Measurements from ENCODE around the gene NFYA.
A peak's percentile ranks its signal among the peaks of the same experiment; 100 is the strongest.

The NFYA gene

DNA sequence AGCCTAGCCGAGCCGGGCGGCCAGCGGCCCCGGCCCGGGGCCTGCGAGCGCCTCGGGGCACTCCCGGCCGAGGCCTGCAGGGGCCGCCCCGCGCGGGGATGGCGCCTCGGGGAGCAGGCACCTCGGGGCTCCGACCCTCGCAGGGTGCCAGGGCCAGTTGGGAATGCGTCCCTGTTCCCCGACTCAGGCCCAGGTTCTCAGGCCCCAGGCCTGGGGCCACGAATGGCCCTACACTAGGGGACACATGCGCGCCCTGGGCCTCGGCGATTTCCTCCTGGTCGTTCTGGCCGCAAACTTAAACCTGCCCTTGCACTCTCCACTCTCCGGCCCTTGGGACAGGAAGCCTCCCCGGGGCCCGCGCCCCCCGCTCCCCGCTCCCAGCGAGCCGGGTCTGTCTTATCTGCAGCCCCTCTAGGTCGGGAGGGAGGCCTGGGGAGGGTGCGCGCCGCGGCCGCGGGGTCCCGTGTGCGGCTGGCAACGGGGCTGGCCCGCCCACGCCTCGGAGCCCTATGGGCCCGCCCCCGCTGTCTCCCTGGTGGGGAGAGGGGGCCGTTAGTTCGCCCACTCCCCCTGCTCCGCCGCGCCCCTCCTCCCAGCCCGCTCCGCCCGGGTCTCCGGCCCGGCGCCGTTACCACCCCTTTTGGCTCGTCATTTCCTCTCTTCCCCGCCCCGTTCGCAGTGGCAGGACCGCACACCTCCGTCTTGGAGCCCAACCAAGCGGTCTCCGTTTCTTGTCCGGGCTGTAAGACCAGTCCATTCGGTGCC is 611 bp downstream of the NFYA start:
- peak in 52 of 56 donors; percentile 17 to 80 (median 57) for DNase-seq

DNA sequence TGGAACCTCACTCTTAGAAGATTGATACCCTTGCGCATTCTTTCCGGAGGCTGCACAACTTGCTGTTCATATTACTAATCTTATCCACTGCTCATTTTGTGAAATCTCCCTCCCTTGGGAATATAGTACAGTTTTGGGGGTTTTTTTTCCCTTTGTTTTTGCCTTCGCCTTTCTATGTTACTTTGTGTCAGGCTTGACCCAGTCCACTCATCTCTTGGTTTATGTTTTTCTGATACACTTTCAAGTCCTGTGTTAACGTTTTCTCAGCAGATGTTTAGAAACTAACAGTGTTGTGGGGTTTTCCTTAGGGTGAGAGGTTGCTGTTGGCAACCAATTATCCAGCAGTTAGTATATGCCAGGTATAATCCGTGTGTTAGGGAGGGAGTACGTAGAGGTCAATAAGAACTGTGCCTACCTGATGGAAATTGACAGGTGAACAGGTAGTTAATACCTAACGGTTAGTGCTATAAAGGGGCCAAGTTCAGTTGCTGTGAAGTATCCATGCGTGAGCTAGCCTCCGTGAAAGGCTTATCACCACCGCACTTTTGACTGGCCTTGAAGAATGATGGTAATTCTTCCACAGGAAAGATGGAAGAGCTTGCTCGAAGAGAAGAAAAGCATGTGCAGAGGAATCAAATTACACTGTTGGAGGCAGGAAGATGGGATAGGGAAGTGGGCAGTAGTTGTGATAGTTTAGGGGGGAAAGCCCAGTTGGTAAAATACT is 1.4 kb downstream of the NFYA start:
- peak in 1 of 56 donors; percentile 34 for DNase-seq

DNA sequence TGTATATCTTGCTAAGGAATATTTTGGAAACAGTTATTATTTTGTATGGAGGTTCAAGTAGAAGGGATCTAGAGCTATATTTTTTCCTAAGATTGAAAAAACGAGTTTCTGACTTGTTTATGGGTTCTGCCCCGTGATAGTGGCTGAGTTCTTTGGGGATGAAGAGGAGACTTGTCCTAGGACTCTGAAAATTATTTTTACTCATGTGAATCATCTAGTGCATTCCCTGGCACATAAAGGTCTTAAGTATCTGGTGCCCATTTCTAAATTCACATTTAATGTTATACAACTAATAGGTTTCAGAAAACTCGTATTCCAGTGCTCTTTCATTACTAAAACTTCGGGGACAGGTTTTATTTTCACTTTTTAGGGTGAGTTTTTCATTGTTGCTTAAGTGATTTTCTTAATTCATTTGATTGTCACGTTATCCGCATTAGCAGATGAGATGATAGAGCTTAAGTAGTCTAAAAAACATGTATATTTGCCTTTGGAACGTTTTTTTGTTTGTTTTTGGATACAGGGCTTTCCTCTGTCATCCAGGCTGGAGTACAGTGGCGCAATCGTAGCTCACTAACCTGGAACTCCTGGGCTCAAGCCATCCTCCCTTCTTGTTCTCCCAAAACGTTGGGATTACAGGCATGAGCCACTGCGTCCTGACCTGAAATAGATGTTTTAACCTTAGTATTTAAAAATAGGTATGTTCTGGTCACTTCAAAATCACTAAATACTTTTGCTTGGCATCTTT is 2.1 kb downstream of the NFYA start:
- no peak for DNase-seq

DNA sequence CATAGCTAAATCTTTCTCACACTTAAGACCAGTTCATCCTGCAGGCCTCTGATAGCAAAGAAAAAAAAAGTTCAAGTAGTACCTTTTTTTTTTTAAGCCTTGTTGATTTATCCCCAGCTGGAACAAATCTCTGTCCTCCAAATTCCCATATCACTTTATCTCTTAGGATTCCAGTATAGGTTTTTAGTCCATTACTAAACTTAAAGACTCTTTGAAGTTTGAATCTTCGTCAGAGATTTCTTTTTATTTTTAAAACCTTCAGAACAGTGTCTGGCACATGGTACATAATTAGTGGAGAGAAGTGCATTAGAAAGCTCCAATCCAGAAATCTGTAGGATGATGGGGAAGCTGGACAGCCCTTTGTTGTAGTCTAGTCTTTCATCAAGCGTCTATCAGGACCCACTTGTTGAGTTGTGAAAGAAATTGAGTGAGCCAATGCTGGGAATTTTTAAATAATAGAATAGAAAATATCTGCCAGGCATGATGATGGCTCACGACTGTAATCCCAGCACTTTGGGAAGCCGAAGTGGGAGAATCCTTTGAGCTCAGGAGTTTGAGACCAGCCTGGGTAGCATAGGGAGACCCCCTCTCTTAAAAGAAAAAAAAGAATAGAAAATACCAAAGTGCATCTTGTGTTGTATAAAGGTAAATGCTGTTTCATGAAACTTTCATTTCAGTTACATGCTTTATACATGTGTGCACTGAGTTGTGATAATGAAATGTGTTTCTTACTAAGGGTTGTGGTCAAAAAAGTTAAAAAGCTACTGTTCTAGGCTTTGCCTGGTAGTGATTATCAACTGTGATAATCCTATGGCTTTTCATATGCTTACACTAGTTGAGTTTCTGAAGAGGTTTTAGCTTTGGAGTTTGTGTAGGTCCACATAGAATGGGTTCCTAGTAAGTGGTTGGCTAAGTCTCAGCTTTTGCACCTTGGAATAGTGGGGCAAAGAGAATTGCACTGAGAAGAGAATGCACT is 3.2 kb downstream of the NFYA start:
- no peak for DNase-seq

DNA sequence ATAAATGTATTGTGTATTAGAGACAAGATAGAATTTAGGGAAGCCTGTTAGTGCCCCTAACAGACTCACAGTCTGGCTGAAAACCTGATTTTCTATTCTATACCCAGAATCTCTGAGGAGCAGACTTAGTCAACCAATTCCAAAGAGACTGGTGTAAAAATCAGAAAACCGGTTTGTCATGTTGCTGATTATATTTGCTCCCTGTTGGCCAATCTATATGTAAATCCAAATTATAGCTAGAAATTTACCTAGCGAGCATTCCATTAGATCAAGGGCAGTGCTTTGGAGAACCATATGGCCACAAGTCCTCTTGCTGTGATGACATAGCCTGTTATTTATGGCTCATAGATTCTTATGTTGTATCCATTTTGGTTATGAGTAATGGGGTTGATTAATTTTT is 4.8 kb downstream of the NFYA start:
- DNase-seq, result no peak

DNA sequence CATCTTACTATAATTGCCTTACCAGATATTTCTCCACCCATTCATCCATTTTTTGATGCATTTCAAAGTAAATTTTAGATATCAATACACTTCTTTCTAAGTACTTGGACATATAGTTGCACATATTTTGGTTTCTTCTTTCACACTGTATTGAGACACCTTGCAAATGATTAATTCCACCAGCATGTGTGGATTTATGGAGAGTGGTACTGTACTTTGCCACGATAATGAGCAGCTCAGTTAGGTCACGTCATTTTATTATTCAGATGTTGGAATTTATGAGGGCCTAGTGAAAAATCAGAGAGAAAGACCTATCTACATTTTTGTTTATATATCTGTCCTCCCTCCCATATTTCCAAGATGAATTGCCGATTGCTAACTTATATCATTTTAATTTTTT is 5.3 kb downstream of the NFYA start:
- no peak for DNase-seq

DNA sequence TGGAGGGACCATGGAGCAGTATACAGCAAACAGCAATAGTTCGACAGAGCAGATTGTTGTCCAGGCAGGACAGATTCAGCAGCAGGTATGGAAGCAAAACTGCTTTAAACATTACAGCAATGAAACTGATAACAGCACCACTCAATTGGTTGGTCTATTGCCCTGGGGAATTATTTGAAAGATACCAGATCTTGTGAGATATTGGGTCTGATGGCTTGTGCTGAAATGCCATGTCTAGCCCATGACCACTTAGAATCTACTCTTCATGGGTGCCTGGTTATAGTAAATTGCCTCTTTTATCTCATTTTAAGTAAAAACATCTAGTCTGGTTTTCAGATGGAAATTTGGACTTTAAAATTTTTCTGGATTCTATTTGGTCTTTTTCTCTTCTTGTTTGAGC is 6.3 kb downstream of the NFYA start:
- DNase-seq, result no peak

DNA sequence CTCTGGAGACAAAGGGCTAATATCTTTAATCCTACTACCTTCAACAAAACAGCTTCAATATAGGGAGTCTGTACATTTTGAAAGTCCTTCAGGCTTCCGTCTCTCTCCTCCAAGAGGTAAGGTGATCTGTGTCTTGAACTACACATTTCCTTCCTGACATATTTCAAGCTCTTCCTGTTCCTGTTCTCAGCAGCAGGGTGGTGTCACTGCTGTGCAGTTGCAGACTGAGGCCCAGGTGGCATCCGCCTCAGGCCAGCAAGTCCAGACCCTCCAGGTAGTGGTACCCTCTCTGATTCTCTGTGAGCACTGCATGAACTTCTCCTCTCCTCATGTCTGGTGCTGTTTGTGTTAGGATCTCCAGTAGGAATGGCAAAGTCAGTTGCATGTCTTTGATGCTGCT is 7.8 kb downstream of the NFYA start:
- no peak for DNase-seq

DNA sequence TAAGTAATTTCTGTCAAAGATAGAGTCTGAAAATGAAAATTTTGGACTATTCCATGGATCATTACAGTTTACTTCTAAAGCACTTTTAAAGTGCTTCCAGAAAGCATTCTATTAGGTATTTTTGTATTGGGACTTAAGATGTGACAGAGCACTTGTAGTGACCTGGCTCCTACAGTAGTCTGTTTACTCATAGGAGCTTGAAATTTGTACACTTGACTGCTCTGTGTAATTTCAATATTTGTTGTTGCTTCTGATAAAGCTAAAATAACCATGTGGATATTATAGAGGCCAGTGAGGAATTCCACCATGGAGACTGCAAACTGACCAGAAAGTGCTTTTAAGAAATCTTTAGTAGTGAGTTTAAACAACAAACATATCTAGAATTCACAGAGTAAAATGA is 10.3 kb downstream of the NFYA start:
- DNase-seq, result no peak

DNA sequence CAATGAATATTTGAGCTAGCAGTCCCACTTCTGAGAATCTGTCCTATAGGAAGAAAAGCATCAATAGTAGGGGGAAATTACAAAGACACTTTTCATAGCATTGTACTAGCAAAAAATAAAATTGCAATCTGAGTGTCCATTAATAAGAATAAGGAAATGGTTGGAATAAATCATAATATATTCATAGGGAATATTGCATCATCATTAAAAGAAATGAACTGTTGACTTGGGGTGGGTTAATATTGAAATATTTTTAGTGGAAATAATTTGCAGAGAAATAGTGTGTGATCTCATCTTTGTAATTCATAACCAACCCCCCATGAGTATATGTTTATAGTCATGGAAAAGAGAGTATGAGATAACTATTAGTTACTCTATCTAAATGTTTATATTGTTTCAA is 12.4 kb downstream of the NFYA start:
- DNase-seq, result no peak

DNA sequence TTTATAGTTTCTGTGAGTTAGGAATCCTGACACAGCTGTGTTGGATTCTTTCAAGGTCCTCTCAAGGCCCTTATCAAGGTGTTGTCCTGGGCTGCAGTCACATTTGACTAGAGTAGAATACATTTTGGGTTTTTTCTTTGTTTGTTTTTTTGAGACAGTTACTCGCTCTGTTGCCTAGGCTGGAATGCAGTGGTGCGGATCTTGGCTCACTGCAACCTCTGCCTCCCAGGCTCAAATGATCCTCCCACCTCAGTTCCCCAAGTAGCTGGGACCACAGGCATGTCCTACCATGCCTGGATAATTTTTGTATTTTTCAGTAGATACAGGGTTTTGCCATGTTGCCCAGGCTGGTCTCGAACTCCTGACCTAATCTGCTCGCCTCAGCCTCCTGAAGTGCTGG is 15.7 kb downstream of the NFYA start:
- DNase-seq, result no peak

DNA sequence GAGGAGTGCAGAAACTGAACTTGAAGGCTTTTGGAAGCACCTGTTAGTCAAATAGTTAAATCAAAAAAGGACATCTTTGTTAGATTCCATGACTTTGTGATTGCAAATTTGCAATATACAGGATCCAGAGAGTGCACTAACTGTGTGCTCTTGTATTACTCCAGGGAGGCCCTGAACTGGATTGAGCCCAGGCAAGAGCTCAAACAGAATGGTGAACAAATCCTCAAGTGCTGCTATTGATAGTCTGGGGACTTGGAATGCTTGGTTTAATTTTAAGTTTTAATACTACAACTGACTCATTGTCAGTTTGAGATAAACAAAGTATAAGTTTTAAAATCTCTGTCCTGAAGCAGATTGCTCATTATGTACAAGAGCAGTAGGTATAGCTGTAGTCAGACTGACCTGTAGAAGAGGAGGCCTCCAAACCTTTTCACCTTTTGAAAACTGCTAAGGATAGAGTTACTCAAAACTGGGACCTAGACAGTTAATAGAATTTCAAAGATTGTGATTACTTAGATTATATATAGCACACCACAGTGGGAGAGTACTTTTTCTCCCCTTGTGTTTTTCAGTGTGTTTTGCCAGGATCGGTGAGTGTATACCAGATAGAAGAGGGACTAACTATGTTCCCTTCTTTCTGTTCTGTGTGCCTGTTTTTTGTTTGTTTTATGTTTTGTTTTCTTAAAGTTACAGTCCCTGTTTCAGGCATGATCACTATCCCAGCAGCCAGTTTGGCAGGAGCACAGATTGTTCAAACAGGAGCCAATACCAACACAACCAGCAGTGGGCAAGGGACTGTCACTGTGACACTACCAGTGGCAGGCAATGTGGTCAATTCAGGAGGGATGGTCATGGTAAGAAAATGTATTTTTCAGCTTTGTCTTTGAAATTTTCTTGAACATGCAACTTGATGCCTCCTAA is 18.3 kb downstream of the NFYA start:
- DNase-seq, result no peak

DNA sequence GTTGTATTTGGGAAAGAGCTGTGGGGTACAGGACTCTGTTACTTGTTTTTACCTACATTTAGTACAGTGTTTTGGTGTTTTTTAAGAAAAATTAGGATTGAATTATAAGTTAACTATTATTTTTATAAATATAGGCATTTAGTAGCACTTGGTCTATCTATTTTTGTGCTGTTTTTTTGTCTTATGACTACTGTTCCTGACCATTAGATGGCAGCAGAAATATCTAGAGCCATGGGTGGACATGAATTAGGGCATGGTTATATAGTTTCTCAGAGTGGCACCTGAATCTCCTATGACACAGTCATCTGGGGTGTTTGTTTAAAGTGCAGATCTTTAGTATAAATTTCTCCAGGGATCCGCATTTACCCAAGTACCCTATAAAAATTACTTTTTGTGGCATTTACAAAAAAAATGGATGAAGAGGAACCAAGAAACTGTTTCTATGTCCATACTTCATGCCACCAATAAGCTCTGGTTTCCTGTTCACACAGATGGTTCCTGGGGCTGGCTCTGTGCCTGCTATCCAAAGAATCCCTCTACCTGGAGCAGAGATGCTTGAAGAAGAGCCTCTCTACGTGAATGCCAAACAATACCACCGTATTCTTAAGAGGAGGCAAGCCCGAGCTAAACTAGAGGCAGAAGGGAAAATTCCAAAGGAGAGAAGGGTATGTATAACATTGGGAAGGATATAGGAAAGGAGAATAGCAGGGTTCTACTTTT is 19.8 kb downstream of the NFYA start:
- no peak for DNase-seq

DNA sequence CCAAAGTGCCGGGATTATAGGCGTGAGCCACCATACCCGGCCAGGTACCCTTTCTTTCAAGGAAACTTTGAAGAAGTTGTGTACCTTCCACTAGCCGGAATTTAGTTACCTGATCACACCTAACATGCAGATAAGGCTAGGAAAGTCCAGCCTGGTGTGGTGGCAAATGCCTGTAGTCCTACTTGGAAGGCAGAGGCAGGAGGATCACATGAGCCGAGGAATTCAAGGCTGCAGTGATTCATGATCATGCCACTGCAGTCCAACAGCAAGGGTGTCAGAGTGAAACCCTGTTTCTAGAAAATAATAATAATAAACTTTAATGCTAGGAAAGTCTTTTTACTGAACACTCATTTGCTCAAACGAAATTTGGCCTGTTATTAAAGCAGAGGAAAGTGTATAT is 21.0 kb downstream of the NFYA start:
- DNase-seq, result no peak

DNA sequence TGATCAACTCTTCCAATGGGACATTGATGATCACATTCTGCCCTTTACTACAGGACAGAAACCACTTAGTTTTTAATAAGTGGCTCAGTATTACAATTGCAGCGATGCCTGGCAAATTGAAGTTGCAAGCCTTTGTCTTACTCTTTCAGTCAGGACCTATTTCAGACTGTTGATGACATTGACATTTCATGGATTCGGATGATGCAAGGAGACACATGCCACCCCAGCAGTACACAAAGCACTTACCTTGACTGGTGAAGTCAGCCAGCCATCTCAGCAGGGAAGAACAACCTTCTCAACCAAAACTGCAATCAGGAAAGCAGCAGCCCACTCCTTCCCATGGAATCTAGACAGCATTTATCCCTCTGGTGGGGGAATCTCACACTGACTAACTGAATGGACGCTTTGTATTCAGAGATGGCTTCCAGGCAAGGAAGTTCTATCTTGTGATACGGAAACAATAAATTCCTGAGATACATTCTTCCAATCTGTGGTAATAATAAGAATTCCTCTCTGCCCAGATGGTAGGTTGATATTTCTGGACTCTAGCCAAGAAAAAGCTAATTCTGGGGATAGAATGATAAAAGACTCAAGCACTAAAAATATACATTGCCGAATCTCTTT is 24.8 kb downstream of the NFYA start:
- no peak for DNase-seq

DNA sequence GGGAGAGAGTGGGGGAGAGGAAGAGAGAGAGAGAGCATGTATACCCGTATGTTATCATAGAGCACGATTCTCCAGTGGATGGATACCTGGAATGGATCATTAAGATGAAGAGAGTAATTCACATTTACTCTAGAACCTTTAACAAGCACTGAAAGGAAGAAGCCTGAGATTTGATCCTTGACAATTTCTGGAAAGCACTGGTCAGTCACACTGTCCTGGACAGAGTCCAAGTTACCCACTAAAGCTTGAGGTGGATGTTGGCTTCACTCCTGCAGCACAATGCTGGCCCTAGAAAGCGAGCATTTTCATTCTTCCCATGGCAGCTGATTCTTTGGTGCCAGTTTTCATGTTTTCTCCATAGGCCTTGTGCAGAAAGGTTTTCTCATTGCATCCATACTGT is 25.6 kb downstream of the NFYA start:
- DNase-seq, result no peak

DNA sequence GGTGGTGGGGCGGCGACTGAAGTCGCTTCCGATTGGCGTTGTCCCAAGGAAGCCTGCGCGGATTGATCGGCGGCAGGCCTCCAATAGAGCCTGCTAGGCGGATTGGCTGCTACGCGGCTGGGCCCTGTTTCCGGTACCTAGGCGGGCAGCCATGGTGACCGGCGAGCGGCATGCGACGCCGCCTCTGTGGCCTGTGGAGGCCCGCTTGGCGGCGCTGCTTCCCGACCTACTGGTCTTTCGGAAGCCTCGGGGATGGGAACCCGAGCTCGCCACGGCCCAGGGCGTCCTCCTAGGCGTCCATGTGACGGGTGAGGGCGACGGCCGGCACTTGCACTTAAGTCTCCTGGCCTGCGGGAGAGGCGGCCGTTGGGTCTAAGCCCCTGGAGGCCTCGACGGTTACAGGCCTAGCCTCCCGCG is 28.1 kb downstream of the NFYA start:
- DNase-seq, result peak in 3 of 56 donors; percentile 1 to 14 (median 4)

DNA sequence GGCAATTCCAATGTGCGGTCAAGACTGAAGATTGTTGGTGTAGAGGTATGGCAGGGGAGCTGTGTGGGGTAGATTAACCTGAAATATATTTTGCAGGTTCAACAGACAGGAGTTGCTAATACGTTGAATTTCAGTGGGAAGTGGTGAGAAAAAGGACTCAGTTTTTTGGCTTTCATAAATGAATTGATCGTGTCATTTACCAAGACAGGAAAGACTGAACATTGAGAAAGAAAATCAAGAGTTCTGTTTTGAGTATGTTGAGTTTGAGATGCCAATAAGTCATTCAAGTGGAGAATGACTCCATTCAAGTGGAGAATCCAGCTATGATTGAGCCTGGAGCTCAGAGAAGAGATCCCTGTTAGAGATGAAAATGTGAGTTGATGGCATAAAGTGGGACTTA is 31.1 kb downstream of the NFYA start:
- no peak for DNase-seq

DNA sequence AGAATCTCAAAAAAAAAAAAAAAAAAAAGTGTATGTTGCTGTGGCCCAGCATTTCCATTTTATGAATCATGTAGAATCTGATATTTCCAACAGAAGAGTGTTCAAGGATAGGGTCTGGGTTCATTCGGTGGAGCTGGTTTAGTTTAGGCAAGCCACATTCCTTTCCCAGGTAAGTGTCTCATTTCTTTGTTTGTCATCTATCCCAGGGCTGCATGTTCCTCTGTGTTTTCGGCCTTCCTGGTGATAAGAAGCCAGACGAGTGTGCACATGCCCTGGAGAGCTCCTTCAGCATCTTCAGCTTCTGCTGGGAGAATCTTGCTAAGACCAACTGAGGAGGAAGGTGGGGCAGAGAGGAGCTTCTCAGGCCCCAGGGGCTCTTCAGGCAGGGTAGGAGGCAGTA is 38.2 kb downstream of the NFYA start:
- DNase-seq, result no peak

Measured in nucleus accumbens (tissue), 56 donors.